ENCODE measurements around the gene MAMDC4.
"Not testable (repeated sequence)": the region's sequence is repeated elsewhere in the genome, so short reads cannot be mapped to it uniquely, and the experiment has no call there.

The MAMDC4 gene

DNA sequence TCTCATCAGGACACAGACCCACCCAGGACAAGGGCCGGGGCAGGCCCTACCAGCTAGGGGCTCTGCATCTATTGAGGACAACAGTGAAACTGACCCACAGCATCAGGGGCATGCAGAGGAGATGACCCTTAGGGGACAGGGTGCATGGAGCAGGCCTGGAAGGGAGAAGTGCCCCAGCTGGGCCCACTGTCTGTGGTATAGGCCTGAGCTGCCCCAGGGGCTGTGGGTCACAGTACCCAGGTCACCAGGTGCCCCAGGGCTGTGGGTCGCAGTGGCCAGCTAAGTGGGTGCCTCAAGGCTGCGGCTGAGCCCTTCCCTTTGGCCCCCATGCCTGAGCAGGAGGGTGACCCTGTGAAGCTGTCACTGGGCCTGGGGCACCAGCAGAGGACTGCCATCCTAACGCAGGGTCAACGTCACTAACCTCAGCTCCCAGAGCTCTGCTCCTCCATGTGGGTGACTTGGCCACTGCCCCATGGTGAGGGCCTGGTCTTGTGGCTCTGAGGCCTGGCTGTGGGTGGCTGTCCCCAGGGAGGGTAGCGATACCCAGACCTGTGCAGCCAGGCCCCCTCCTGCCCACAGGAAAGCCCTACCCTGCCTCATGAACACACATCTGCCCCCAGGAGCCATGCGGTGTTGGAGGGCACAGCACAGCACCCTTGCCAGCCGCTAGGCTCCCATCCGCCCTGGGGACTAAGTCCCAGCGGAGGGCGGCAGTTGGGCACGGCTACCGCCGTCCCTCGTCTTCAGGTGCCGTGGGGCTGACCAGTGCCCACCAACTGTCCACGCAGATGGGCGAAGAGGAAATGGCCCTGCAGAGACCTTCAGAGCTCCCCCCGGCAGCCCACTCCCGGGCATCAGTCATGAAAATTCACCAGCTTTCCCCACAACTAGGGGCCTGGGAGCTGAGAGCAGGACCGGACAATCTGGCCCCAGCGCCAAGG, 9.1 kb downstream of the MAMDC4 start:
- no peak for DNase-seq (ENCODE audit: low spot score)

- DNase-seq (ENCODE audit: low spot score), result no peak
Measured at GRCh38 chr9:136861874-136862457, 9.8 kb downstream of the MAMDC4 start.

DNA sequence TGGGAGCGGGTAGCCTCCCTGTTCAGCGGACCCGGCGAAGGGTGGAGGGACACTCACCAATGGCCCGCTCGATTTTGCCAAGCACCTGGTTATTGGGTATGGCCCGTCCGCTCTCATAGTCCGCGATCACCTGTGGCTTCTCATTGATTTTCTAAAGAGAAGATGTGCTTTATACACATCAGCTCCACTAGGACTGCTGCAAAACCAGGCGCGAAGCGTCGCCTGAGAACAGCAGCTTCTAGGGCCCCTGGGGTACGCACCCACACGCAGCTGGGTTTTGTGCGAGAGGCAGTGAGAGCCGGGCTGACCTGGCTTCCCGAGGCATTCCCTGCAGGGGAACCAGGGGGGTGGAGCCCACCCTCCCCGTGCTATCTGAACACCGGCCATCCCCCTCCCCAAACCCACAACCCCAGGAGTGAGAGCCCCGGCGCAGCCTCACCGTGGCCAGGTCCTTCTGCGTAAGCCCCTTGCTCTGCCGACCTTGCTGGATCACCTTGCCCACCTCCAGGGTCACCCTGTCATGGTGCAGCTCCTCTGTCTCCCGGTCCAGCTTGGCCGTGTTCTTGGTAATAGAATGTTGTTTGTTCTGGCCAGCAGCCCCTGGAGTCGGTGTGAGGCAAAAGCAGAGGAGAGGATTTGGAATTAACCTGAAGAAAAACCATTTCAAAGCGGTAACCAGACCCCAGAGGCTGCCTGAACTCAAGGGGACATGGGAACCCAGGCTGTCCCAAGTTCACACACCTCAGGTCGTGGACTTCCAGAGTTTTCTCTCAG, 10.9 kb downstream of the MAMDC4 start:
- no peak for DNase-seq (ENCODE audit: low spot score)

DNA sequence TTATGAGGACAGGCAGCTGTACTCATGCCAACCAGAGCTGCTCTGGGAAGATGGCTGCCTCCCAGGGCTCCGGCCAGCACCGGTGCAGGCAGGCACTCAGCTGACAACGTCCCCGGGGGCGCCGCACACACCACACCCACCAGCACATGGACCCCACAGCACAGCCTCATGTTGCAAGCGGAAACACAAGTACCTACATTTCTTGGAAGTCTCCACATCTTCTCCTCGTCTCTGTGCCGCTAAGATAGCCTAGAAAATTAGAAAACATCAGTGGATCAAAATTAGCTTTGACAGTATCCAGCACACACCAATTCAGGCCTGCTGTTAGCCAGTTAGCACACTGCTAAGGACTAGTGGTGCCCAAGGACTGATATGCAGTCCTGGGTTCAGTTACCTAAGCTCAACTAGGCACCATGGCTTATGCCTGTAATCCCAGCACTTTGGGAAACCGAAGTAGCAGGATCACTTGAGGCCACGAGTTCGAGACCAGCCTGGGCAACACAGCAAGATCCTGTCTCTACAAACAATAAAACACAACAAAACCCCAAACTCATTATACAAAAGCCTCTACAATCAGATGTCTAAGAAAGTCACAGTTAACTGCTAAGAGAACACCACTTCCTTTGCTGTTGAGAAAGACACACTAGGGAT, 11.6 kb downstream of the MAMDC4 start:
- no peak for DNase-seq (ENCODE audit: low spot score)

DNA sequence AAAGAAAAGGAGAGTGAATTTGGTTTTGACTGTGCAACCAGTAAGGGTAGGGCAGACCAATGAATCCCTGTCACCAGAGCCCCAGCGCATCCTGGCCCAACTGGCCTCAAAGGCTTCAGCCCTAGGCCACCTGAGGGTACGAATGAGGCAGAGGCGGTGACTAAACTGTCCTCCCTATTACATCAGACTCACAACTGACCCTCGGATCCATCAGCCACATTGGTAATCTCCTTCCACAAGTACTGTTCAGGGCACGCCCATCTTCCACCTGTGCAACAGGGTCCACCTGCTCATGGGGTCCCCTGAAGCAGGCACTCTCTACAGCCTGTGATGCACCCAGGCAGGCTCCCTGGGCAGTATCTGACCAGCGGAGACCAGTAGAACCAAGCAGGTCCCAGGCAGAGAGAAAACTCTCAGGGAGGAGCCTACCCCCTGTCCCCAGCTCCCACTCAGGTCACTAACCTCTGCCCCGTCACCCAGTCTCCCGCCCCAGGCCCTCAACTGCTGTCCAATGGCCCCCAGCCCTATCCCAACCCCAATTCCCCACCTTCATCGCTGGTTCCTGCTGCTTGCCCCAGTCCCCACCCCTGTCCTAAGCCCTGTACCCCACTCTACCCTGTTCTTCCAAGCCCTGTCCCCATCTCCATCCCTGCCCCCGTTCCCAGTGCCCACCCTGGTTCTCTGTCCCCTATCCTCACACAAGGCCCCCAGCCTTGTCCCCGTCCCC, 13.1 kb downstream of the MAMDC4 start:
- DNase-seq (ENCODE audit: low spot score), result no peak

DNA sequence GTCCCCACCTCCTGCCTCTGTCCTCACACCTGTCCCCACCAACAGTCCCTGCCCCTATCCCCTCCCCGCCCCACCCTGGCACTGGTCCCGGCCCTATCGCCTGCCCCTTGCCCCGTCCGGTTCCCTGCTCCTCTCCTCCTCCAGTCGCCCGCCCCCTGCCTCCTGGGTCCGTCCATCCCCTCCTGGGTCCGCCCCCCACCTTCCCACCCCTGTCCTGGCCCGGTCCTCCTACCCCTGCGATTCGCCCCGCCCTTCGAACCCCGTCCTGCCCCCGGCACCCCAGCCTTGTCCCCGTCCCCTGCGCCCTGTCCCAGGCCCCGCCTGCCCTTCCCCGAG, 13.6 kb downstream of the MAMDC4 start:
- DNase-seq (ENCODE audit: low spot score), result no peak

DNA sequence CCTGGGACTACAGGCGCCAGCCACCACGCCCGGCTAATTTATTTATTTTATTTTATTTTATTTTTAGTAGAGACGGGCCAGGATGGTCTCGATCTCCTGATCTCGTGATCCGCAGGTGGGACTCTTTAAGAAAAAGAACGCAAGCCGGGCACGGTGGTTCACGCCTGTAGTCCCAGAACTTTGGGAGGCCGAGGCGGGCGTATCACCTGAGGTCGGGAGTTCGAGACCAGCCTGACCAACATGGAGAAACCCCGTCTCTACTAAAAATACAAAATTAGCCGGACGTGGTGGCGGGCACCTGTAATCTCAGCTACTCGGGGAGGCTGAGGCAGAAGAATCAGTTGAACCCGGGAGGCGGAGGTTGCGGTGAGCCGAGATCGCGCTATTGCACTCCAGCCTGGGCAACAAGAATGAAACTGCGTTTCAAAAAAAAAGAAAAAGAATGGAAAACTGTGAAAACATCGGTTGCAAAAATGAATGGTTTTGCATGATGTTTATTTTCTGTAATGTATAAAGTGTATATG, 14.8 kb downstream of the MAMDC4 start:
- DNase-seq (ENCODE audit: low spot score), result not testable (repeated sequence)

DNA sequence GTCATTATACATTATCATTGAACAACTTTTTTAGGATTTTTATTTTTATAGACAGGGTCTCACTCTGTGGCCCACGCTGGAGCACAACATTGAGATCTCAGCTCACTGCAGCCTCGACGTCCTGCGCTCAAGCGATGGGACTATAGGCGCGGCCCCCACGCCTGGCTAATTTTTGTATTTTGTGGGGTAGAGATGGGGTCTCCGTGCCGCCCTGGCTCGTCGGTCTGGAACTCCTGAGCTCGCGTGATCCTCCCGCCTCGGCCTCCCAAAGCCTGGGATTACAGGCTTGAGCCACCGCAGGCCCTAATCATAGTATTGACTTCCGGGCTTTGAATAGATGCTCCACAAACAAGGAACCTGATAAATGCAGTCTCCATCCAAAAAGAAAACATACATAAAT, 15.3 kb downstream of the MAMDC4 start:
- DNase-seq (ENCODE audit: low spot score), result no peak

- no peak for DNase-seq (ENCODE audit: low spot score)
Measured at GRCh38 chr9:136867917-136868316, 15.8 kb downstream of the MAMDC4 start.

- DNase-seq (ENCODE audit: low spot score), result no peak
Measured at GRCh38 chr9:136868644-136869043, 16.5 kb downstream of the MAMDC4 start.

GRCh38 chr9:136869611-136870010, 17.5 kb downstream of the MAMDC4 start:
- not testable (repeated sequence) for DNase-seq (ENCODE audit: low spot score)

DNA sequence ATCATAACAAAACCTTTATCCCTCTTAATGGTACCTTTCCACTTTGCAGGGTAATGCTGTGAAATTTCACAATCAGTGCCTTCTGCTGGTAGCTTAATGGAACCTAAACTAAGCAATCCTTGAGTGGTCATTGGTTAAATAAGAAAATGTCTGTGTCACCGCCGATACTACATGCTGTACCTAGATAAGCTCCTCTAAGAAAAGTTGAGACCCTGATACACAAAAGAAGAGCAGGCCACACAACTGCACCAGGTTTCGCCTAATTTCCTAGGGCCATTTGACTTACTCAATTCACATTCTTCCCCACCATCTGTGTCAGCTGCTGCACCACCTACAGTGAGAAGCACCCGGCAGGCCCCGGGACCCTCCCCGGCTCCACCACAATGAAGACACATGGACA, 23.0 kb downstream of the MAMDC4 start:
- no peak for DNase-seq (ENCODE audit: low spot score)

DNA sequence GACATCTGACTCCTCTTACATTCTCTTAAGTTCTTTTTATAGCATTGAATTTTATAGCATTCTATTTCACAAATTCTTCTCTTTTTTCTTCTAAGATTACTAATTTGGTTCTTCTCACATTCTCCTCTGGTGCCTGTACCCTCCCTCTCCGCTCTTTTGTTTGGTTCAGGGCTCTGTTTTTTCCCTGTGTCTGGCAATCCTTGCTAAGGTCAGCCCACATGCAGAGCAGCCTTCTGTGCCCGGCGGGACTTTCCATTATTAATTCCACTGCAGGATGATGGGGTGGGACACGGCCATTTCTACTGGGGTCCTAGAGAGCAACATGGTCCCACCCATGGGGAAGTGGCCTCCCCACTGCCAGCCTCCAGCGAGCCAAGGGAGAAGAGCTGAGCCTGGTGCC, 24.3 kb downstream of the MAMDC4 start:
- no peak for DNase-seq (ENCODE audit: low spot score)

DNA sequence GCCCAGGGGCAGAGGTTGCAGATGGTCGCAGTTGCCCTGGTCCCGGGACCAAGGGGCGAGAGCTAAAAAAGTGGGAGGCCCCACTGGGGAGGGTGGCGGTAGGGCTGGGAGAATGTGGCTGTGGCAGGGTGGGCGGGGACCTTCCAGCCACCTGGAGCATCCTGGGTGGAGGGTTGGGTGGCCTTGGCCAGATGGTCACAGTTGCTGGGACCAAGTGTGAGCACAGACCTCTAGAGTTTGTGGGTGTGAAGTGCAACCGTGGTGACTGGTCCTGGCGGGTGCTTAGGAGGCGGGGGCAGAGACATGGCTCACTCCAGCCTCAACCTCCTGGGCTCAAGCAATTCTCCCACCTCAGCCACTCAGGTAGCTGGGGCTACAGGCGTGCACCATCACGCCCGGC, 28.5 kb downstream of the MAMDC4 start:
- no peak for DNase-seq (ENCODE audit: low spot score)

- peak; percentile 55 for DNase-seq (ENCODE audit: low spot score)
Measured at GRCh38 chr9:136881691-136882108, 29.6 kb downstream of the MAMDC4 start.

- no peak for DNase-seq (ENCODE audit: low spot score)
Measured at GRCh38 chr9:136882109-136882946, 30.2 kb downstream of the MAMDC4 start.

DNA sequence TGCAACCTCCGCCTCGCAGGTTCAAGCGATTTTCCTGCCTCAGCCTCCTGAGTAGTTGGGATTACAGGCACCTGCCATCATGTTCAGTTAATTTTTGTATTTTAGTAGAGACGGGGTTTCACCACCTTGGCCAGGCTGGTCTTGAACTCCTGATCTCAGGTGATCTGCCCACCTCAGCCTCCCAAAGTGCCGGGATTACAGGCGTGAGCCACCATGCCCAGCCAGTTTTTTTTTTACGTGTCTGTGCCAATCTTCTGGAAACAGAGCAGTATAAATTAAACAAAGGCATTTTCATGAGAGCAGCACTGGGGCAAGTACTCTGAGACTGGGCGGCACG, 30.8 kb downstream of the MAMDC4 start:
- not testable (repeated sequence) for DNase-seq (ENCODE audit: low spot score)

DNA sequence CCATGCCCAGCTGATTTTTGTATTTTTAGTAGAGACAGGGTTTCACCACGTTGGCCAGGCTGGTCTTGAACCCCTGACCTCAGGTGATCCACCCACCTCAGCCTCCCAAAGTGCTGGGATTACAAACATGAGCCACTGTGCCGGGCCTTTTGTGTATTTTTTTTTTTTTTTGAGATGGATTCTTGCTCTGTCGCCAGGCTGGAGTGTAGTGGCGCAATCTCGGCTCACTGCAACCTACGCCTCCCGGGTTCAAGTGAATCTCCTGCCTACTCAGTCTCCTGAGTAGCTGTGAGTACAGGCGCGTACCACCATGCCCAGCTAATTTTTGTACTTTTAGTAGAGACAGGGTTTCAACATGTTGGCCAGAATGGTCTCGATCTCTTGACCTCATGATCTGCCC, 31.5 kb downstream of the MAMDC4 start:
- not testable (repeated sequence) for DNase-seq (ENCODE audit: low spot score)

GRCh38 chr9:136885950-136886578, 33.9 kb downstream of the MAMDC4 start, which contains the start of gene TRAF2:
Gene TRAF2 (plus strand): TSS chr9:136886516. CDS start chr9:136898741, 12,225 bp downstream.
- peak; percentile 98 for DNase-seq (ENCODE audit: low spot score)

All from SK-N-DZ (cell line).